Liver (tissue), 9 donors: ENCODE data around the gene FUT7. TPM values are rescaled to one million over a fixed set of nuclear protein-coding genes. Genes with fewer than 3 reads are reported as not detected.

Experiments
- DNase-seq: peaks from one replicate; pipeline ENCODE4 v3.0.0-alpha.2; 2017; ENCODE audit warnings: low spot score
- H3K27ac ChIP-seq, 2 donors: one replicate each; pipeline ENCODE4 v1.7.0; 2013; ENCODE audit warnings: inconsistent platforms in 2 of 2, low read length in 2 of 2, control low read depth in 1 of 2, low read depth in 1 of 2, mild to moderate bottlenecking in 1 of 2
- H3K27me3 ChIP-seq, 4 donors: one replicate each; pipeline versions ENCODE4 v1.6.1 to v1.7.0; 2013; ENCODE audit warnings: low read length in 3 of 4, inconsistent platforms in 1 of 4, mild to moderate bottlenecking in 1 of 4, moderate library complexity in 1 of 4; ENCODE audit not compliant: control insufficient read depth in 4 of 4, insufficient read depth in 4 of 4
- H3K36me3 ChIP-seq, 4 donors: one replicate each; pipeline versions ENCODE4 v1.6.1 to v1.7.0; 2013; ENCODE audit warnings: low read length in 3 of 4, mild to moderate bottlenecking in 3 of 4, low read depth in 1 of 4, moderate library complexity in 1 of 4; ENCODE audit not compliant: control insufficient read depth in 4 of 4, insufficient read depth in 3 of 4
- H3K4me1 ChIP-seq, 4 donors: one replicate each; pipeline versions ENCODE4 v1.6.1 to v1.7.0; 2013; ENCODE audit warnings: low read length in 3 of 4, mild to moderate bottlenecking in 3 of 4, moderate library complexity in 1 of 4; ENCODE audit not compliant: control insufficient read depth in 4 of 4, insufficient read depth in 4 of 4
- H3K4me3 ChIP-seq, 3 donors: one replicate each; pipeline versions ENCODE4 v1.6.1 to v1.7.0; 2013; ENCODE audit warnings: low read length in 3 of 3, control low read depth in 1 of 3, low read depth in 1 of 3, mild to moderate bottlenecking in 1 of 3
- H3K9ac ChIP-seq, 2 donors: one replicate each; pipeline ENCODE4 v1.7.0; 2013; ENCODE audit warnings: low read length in 2 of 2, mild to moderate bottlenecking in 2 of 2, moderate library complexity in 2 of 2, control low read depth in 1 of 2, low read depth in 1 of 2
- H3K9me3 ChIP-seq, 4 donors: one replicate each; pipeline versions ENCODE4 v1.6.1 to v1.7.0; 2013; ENCODE audit warnings: low read length in 3 of 4; ENCODE audit not compliant: control insufficient read depth in 4 of 4
- ATF3 ChIP-seq: IDR thresholded peaks from 2 replicates; pipeline ENCODE4 v1.6.1; 2016; ENCODE audit warnings: antibody characterized with exemption
- EGR1 ChIP-seq, 2 donors: IDR thresholded peaks; 2 replicates each; pipeline ENCODE4 v1.6.1; 2016 to 2018; ENCODE audit warnings: antibody characterized with exemption in 2 of 2, low read depth in 2 of 2
- FOXA1 ChIP-seq: IDR thresholded peaks from 2 replicates; pipeline ENCODE4 v1.6.1; 2016; ENCODE audit warnings: antibody characterized with exemption
- FOXA2 ChIP-seq: IDR thresholded peaks from 2 replicates; pipeline ENCODE4 v1.6.1; 2016; ENCODE audit warnings: antibody characterized with exemption
- GABPA ChIP-seq, 2 donors: IDR thresholded peaks in 1 of 2; conservative IDR thresholded peaks in 1 of 2; 2 replicates each; pipeline ENCODE4 v1.6.1; 2016; ENCODE audit warnings: antibody characterized with exemption in 2 of 2, mild to moderate bottlenecking in 1 of 2, moderate library complexity in 1 of 2
- HNF4A ChIP-seq, 2 donors: conservative IDR thresholded peaks; 2 replicates each; pipeline ENCODE4 v1.6.1; 2016; ENCODE audit warnings: antibody characterized with exemption in 2 of 2, mild to moderate bottlenecking in 2 of 2
- HNF4G ChIP-seq: IDR thresholded peaks from 2 replicates; pipeline ENCODE4 v1.6.1; 2016; ENCODE audit warnings: antibody characterized with exemption
- MAX ChIP-seq: IDR thresholded peaks from 2 replicates; pipeline ENCODE4 v1.6.1; 2016; ENCODE audit warnings: antibody characterized with exemption
- NR2F2 ChIP-seq: IDR thresholded peaks from 2 replicates; pipeline ENCODE4 v1.6.1; 2016; ENCODE audit warnings: antibody characterized with exemption
- RAD21 ChIP-seq, 2 donors: IDR thresholded peaks; 2 replicates each; pipeline ENCODE4 v1.6.1; 2016; ENCODE audit warnings: antibody characterized with exemption in 2 of 2, mild to moderate bottlenecking in 2 of 2
- RXRA ChIP-seq, 2 donors: IDR thresholded peaks; 2 replicates each; pipeline ENCODE4 v1.6.1; 2017 to 2018; ENCODE audit warnings: antibody characterized with exemption in 2 of 2, mild to moderate bottlenecking in 1 of 2
- SP1 ChIP-seq: IDR thresholded peaks from 2 replicates; pipeline ENCODE4 v1.6.1; 2018; ENCODE audit warnings: antibody characterized with exemption, mild to moderate bottlenecking
- TAF1 ChIP-seq: conservative IDR thresholded peaks from 2 replicates; pipeline ENCODE4 v1.6.1; 2016; ENCODE audit warnings: antibody characterized with exemption, mild to moderate bottlenecking
- WGBS: extraction: QIAGEN DNeasy Blood & Tissue Kit; methylation state at CpG from one replicate; pipeline ENCODE4 v1.1.7; 2013; 5-methylcytosine and 5-hydroxymethylcytosine counted together
- polyA plus RNA-seq, 2 donors: library from polyadenylated mRNA; stranded (reverse) in 1 of 2; unstranded in 1 of 2; fragments of 200-250 nt in 1 of 2; fragments of >200 nt in 1 of 2; fragmentation: Nextera tagmentation in 1 of 2; extraction: Ambion mirVana in 1 of 2; gene quantifications; one replicate each; pipeline versions ENCODE4 v1.2.1 to v1.2.3, GENCODE V29; 2013 to 2015
- total RNA-seq, 2 donors: library from RNA; depleted of rRNA; stranded (reverse); fragments of >200 nt; gene quantifications; one replicate each; pipeline ENCODE4 v1.2.3, GENCODE V29; 2014
- TF ChIP-seq, protein P1 (sequence below): fragments of 150-350 bp; IDR thresholded peaks from 2 replicates; pipeline ENCODE4 v1.5.1; 2017; ENCODE audit warnings: improper control_type of control experiment, low read depth, low read length; ENCODE audit not compliant: missing input control
- TF ChIP-seq, protein P2 (sequence below): IDR thresholded peaks from 2 replicates; pipeline ENCODE4 v1.6.1; 2016; ENCODE audit warnings: antibody characterized with exemption
- donor health status: healthy.
- donor health status: healthy.
- donor health status: healthy.
- donor health status: healthy.
- donor health status: healthy.

Gene FUT7
- total and polyA plus RNA-seq, 4 donors: 0.14 to 0.67 (median 0.37) TPM; not detected in 1

GRCh38 chr9:137068539-137069507, 36.9 kb upstream of the FUT7 start:
- Histone ChIP-seq H3K27ac (no peak overlapping the region), H3K36me3 (no peaks in the 10 kb centered on the region), H3K4me1 (peaks cover 4 to 14% (median 5%) of the 10 kb centered on the region in 4 donors), H3K9ac (no peak overlapping the region), H3K9me3 (no peaks in the 10 kb centered on the region), H3K27me3 (peaks cover 0 to 13% (median 1%) of the 10 kb centered on the region in 4 donors), H3K4me3 (no peak overlapping the region)
- 81% methylated on average over 17 of the region's 17 CpGs for WGBS
- TF ChIP-seq NR2F2: no peak
- no peak for TF ChIP-seq HNF4A (conservative IDR thresholded peaks at IDR 0.05)
- no peak for TF ChIP-seq GABPA (IDR thresholded peaks at IDR 0.05 in 1 of 2, conservative IDR thresholded peaks at IDR 0.05 in 1 of 2)
- TF ChIP-seq ATF3: no peak
- TF ChIP-seq SP1: no peak
- no peak for TF ChIP-seq FOXA2
- TF ChIP-seq HNF4G: no peak
- no peak for DNase-seq

GRCh38 chr9:137067860-137068538, 36.1 kb upstream of the FUT7 start:
- peaks cover 4 to 17% (median 5%) of the 10 kb centered on the region in 4 donors for H3K4me1 ChIP-seq
- H3K27ac ChIP-seq: no peak overlapping the region
- DNase-seq: peak; percentile 84

DNA sequence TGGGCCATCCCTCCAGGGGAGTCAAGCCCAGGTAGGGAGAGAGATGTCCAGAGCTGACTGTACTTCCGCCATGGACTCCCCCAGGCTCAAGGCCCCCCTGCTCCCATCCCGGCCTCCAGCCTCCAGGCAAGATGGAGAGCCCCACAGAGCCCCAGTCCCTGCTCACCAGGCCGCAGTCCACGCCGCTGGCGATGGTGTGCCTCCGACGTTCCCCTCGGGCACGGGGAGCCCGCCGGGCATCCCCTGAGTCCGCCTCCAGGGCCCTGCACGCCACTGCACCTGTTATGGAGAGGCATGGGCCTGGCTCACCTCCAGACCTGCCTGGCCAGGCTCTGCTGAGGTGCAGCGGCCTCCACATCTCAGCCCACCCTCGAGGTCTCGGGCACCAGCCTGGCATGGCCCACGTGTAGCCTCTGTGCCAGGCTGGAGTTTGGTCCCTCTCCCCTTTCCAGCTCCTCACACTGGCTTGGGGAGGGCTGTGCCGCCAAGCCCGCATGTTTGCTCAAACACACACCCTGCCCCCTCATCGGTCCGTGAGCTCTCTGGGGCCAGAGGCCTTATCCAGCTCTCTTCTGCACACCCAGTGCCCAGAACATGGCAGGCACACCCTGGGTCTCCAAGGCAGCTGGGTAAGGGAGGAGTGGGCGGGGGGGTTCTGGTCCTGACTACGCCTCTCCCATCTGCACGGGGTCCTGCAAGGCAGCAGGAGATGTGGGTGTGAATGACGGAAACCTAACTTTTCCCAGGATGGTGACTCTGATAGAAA, 34.4 kb upstream of the FUT7 start:
- Histone ChIP-seq H3K9me3 (no peaks in the 10 kb centered on the region), H3K27ac (no peak overlapping the region), H3K9ac (no peak overlapping the region), H3K4me1 (peaks cover 4 to 17% (median 5%) of the 10 kb centered on the region in 4 donors), H3K4me3 (no peak overlapping the region), H3K27me3 (peaks cover 0 to 13% (median 1%) of the 10 kb centered on the region in 4 donors), H3K36me3 (no peaks in the 10 kb centered on the region)
- WGBS: 76% methylated on average over 26 of the region's 26 CpGs
- DNase-seq: no peak
- TF ChIP-seq TAF1: no peak
- no peak for TF ChIP-seq NR2F2
- TF ChIP-seq RAD21 (IDR thresholded peaks at IDR 0.05): no peak
- TF ChIP-seq, protein P1, sequence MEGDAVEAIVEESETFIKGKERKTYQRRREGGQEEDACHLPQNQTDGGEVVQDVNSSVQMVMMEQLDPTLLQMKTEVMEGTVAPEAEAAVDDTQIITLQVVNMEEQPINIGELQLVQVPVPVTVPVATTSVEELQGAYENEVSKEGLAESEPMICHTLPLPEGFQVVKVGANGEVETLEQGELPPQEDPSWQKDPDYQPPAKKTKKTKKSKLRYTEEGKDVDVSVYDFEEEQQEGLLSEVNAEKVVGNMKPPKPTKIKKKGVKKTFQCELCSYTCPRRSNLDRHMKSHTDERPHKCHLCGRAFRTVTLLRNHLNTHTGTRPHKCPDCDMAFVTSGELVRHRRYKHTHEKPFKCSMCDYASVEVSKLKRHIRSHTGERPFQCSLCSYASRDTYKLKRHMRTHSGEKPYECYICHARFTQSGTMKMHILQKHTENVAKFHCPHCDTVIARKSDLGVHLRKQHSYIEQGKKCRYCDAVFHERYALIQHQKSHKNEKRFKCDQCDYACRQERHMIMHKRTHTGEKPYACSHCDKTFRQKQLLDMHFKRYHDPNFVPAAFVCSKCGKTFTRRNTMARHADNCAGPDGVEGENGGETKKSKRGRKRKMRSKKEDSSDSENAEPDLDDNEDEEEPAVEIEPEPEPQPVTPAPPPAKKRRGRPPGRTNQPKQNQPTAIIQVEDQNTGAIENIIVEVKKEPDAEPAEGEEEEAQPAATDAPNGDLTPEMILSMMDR: no peak
- TF ChIP-seq HNF4A (conservative IDR thresholded peaks at IDR 0.05): no peak
- no peak for TF ChIP-seq EGR1 (IDR thresholded peaks at IDR 0.05; ENCODE audit: low read depth in 2 of 2)
- TF ChIP-seq, protein P2, sequence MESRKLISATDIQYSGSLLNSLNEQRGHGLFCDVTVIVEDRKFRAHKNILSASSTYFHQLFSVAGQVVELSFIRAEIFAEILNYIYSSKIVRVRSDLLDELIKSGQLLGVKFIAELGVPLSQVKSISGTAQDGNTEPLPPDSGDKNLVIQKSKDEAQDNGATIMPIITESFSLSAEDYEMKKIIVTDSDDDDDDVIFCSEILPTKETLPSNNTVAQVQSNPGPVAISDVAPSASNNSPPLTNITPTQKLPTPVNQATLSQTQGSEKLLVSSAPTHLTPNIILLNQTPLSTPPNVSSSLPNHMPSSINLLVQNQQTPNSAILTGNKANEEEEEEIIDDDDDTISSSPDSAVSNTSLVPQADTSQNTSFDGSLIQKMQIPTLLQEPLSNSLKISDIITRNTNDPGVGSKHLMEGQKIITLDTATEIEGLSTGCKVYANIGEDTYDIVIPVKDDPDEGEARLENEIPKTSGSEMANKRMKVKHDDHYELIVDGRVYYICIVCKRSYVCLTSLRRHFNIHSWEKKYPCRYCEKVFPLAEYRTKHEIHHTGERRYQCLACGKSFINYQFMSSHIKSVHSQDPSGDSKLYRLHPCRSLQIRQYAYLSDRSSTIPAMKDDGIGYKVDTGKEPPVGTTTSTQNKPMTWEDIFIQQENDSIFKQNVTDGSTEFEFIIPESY: no peak
- no peak for TF ChIP-seq MAX
- TF ChIP-seq FOXA1: no peak
- no peak for TF ChIP-seq RXRA (IDR thresholded peaks at IDR 0.05)
- TF ChIP-seq GABPA (IDR thresholded peaks at IDR 0.05 in 1 of 2, conservative IDR thresholded peaks at IDR 0.05 in 1 of 2): no peak

More at GRCh38 chr9:137067860-137068538, 36.1 kb upstream of the FUT7 start:
- Histone ChIP-seq H3K9ac (no peak overlapping the region), H3K36me3 (no peaks in the 10 kb centered on the region), H3K4me3 (no peak overlapping the region), H3K27me3 (peaks cover 0 to 13% (median 1%) of the 10 kb centered on the region in 4 donors), H3K9me3 (no peaks in the 10 kb centered on the region)
- 45% methylated on average over 12 of the region's 12 CpGs for WGBS
- TF ChIP-seq TAF1 (no peak), RAD21 (IDR thresholded peaks at IDR 0.05) (peak; percentile 76 to 81)
- TF ChIP-seq, protein P1: peak; percentile 82
